Epidermal melanocyte (primary cell): ENCODE data around the gene LRP1B.
A peak's percentile ranks its signal among the peaks of the same experiment; 100 is the strongest.

Experiments used
- DNase-seq: peaks from one replicate; pipeline ENCODE4 v3.0.0; 2011; ENCODE audit warnings: low spot score; ENCODE audit not compliant: insufficient read length

LRP1B gene

DNA sequence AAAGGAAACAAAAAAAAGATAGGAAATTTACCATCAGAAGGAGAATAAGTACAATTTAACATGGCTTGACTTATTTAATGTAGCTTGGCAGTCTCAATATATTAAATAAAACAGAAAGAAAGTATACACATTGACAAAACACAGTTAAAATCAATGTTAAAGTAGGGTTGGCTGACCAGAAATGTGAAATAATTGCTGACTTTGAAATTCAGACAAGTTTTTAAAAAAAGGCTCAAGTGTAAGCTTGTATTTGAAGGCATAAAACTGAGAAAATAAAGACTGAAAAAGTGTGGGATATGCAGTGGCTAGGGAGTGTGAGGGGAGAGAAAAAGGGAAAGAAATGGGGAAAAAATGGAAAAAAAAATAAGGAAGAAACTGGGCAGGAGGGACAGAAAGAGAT, 665.8 kb downstream of the LRP1B start:
- no peak for DNase-seq

DNA sequence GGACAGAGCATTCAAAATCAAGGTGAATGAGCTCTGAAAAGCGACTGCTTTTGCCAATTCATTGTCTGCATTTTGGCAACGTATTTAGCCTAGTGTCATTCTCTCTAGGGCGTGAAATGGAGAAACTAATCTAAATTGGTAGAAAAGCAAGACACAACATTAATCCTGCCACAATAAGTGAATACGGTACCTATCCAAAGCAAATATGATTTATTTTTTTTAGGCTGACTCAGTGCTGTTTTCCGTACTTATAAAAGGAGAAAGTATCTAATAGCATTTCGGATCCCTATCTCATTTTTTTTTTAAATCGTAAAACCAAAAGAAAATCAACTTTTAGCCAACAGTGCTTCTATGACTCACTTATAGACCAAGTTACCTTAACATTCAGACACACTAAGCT, 672.5 kb downstream of the LRP1B start:
- no peak for DNase-seq

DNA sequence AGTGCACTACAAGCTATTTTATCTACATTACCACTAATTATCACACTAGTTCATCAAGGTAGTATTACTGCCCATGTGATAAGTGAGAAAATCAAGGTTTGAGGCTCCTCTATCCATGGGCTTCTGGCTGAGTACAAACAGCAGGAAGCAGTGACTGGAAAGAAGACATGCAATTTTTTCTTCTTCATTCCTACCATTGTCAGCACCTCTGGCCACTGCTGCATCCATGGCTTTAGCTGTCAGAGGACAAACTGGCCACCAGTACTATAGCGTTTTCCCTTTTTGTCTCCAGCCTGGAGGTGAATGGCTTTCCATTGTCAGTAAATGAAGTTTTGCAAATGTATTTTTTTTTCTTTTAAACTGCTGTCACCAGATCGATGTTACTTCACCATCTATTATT, 674.9 kb downstream of the LRP1B start:
- no peak for DNase-seq

DNA sequence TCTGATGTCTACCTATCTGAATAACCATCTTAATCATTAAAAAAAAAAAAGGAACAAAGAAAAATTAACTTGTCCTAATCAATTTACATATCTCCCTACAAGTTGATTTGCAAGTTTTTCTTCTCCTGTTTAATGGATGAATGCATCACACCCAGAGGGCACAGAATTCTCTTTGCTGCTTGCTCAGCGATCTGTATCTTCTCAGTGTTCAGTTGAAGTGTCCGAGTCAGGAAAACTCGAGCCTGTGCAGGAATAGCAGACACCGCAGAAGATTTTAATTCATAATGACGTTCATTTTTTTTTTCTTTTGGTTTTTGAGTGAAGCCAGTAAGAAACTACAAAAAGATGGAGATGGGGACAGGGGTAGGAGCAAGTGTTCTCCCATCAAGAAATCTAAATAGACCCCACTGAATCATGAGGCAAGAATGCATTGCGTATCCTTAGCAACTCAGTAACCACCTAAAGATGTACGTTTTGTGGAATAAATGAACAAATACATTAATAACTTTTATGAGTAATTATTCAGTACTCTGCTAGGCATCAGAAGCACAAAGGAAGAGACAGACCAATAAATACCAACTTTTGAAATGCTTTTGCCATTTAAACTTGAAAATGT, 675.5 kb downstream of the LRP1B start:
- no peak for DNase-seq

DNA sequence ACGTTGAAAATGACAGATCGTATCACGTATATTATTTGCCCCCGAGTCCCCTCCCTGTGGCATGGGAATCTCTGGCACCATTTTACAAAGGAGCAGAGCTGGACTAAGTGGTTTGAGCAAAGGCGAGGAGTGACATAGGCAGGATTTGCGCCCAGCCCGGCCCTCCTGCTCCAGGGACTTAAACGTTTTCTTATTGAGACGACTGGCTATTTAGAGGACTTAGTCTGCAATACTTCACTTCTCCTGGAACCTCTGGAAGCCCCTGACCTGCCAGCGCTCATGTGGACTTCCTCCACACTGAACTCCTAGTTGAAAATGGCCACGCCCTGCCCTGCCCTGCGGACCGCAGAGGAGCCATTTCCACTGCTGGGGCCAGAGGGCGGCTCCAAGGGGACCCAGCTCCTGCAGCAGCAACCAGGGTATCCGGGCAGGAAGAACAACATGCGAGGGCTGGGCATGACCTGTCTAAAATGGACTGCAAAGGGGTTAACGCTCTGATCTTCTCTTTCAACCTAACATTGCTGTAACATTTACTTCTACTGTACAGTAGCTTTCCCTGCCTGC, 690.7 kb downstream of the LRP1B start:
- no peak for DNase-seq

DNA sequence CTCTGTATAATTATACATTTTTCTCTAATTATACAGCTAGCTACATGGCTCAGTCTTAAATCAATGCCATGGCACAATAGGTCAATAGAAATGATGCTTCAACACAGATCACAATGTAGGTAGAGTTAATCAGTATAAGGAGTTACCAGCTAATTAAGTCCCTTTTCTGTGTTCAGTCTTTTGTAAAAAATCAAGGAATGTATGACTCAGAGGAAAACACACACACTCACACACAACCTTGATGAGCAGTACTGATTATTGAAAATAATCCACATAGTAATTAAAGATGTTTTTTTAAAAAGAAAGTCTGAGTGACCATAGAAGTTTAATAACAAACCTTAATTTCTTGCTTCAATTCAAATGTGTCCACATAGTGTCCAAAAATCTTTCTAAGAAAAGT, 691.3 kb downstream of the LRP1B start:
- no peak for DNase-seq

DNA sequence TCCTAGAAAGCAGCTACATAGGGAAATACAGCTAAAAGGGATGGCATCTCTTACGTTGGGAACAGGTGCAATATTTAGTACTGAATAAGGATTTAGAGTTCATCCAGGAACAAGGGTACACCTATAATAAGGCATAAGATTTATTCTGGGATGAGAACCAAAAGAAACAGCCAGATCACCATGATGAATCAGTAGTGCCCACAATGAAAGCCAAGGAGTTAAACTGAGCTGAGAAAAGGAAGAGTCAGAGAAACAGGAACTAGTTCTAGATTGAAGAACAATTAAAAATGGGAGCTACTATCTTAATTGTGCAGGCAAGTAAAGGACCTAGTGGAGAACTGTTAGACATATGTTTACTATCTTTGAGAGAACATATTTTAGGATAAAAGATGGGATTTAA, 692.3 kb downstream of the LRP1B start:
- DNase-seq: no peak

DNA sequence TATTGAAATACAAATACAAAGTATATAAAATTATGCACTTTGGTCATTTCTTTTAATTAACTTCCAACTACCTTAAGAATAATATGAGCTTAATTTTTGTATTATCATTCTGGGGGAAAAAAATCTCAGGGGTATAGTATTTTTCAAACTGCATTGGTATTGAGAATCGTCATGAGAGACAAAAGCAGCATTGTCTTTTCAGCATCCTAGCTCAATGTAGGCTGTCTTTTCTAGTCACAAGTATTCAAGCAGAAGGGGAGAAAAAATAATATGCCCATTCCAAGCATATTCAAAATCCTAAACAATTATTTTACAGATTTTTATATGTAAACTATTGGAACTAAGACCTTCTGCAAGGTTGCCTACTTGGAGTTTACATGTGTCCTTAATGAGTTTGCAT, 693.3 kb downstream of the LRP1B start:
- no peak for DNase-seq

DNA sequence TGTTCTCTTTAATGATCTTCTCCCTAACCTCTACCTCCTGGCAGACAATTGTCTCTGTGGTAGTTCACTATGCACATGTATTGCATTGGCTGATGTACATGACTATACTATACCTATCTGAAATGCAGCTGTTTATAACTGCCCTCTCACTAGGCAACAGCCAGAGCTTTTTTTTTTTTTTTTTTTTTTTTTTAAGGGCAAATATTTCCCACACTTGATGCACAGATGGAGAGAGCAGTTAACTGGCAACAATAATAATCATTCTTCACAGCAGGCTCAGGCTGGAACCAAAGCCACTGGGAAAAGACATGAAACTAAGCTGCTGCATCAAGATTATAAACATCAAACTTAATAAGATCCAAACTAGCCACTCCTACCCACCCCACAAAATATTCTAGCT, 707.7 kb downstream of the LRP1B start:
- DNase-seq: no peak

DNA sequence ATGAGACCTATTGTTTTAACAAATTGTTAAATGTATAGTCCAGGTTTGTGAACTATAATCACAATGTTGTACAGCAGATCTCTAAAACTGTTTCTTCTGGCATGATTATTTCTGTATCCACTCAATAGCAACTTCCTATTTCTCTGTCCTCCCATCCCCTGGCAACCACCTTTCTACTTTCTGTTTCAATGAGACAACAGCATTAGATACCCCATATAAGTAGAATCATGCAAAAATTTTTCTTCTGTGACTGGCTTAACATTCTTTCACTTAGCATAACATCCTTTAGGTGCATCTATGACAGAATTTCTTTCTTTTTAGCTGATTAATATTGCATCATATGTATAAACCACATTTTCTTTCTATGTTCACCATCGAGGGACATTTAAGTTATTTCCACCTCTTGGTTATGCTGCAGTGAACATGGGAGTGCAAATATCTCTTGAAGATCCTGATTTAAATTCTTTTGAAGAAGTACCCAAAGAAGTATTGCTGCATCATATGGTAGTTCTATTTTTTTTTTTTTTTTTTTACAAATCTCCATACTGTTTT, 713.5 kb downstream of the LRP1B start:
- DNase-seq: no peak

DNA sequence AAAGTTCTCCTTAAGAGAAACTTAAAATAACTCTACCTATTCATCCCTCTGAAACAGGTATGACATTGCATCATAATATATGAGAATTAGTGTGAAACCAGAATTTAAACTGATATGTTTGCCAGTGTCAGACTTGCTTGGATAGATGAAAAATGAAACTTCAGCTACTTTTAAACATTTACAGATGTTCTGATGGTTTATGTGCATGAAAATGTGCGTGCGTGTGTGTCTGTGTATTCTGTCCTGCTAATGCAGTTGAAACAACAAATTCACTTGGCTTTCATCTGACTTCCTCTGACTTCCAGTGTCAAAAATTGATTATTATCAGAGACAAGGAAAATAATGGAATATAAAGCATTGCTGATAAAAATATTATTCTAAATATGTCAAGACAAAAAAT, 719.4 kb downstream of the LRP1B start:
- DNase-seq: no peak

DNA sequence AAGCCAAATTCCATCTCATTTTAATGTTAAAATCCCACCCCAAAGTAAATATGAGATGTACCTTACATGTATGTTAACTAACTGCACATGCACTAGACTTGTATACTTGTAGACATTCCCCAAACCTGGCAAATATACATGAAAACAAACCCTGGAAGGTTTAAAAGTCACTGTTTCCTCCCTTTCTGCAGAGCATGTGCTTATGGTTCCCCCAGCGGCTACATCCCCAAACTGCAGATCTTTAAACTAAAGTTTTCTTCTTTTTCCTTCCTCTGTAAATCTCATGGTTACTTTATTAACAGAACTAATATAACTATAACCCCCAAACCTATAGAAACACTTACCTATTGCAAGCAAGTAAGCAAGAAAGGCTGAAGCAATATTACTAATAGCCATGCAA, 731.5 kb downstream of the LRP1B start:
- DNase-seq: no peak

DNA sequence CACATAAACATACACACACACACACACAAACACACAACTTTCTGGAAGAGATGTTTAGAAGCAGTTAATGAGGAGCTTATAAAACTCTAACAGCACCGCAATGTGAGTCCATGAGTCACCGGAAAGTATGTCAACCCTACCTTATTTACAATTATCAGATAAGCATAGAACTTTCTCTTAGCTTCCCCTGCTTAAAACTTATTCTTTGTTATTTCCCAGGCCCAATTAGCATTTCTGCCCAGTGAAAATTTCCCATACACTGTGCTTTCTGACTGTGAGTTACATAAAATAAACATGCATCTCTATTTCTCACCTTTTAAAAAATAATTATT, 737.6 kb downstream of the LRP1B start:
- DNase-seq: no peak

DNA sequence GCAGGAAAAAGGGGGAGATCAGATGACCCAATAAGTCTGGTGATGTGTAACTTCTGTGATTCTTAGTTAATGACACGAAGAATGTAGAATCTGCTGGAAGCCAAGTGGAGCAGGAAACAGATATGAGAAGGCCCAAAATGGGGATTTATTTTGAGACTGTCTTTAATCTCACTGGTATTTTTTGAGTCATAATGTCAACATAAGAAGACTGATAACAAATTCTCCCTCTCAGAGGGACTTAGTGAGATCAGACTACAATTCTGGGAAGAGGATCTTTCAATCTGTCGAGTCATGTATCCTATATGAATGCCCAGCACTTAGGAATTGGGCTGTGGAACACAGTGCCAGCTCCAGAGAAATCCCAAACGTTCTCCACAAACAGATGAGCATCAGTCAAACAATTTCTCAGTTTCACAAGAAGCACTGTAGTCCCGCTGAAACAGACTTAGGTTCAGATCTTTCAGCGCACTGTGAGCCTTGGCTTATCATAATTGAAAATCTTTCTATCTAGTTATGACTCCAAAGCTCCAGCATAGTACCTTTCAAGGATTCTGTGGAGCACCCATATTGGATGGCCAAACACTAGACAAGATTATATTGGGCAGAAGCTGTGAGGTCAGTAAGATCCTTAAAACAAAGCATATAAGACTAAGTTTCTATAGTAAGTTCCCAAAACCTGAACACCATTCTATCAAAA, 738.2 kb downstream of the LRP1B start:
- no peak for DNase-seq

DNA sequence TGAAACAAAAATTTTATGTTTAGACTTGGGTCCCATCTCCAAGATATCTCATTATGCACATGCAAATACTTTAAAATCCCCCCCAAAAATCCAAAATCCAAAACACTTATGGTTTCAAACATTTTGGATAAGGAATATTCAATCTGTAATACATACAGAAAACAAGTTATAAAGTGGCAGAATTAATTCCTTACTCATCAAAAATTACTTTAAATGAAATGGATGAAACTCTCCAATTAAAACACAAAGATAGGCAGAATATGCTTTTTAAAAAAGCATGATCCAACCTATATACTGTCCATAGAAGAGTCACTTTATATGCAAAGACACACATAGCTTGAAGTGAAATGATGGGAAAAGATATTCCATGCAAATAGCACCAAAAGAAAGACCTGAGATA, 744.6 kb downstream of the LRP1B start:
- DNase-seq: no peak

DNA sequence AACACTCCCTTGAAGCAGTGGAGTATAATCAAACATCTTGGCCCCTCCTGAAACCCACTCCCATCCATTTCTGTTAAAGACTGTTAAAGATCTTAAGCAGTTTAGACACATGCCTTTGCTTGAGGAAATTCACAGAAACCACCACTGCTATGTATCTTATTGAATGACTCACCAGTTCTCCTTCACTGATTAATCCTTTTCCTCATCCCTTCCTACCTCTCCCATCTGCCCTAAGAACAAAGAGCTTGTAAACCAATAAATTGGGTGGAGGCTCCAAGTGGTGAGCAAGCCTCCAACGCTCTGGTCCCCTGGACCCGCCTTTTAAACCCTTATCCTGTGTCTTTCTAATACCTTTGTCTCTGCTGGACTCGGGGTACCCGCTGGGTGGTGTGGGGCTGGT, 746.1 kb downstream of the LRP1B start:
- no peak for DNase-seq

DNA sequence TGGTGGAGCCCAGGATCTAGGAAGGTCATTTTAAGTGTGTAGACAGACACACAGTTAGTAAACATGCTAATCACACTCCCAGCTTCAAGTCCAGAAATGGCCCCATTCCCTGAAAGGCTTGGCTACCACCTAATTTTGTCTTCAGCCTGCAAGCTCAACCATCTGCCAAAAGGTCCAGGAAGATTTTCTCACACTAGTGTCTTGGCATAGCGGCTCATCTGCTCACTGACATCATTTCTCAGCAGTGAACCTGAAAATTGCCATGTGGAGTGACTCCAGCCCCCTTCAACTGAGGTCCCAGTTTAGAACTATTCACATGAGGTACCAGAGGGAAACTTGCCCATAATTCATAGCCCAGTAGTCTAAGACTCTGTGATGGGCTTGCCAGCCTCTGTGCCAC, 748.9 kb downstream of the LRP1B start:
- DNase-seq: no peak

DNA sequence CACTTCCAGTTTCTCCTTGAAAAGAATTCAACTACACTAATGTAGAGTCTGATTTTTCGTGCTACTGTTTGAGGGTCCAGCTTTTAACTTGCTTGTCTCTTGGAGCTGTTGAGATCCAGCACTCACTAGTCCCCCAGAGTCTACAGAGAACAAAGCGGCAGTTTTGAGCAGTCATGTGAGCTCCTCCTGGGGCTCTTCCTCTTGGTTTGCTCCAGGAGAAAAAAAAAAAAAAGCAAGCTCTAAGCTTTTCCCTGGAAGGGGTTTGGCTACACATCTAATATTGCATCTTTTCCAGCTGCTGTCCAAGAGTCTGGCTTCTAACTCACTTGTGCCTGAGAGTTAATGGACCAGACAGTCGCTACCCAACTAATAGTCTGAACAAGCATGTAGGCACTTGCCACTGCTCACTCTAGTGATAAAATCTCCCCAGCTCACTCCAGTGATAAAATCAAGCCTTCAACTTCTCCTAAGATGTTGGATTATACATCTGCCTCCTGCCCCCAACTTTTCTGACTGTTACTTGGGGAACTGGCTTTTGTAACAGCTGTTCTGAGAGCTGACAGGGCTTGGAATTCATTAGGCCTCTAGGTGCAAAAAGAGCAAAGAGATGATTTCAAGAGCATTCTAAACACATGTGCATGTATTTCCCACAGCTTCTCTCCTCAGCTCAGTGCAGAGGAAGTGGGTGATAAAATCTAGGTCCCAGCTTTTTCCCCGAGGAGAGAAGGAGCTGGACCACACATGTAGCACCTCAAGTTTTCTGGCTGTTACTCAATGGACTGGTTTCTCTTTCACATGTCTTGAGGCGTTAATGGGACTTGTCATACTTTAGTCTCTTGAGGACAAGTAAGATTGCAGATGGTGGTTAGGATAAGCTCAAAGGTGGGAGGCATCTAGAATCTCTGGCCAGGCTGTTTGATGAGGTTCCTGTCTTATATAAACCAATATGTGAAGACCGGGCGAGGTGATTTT, 750.5 kb downstream of the LRP1B start:
- DNase-seq: no peak

DNA sequence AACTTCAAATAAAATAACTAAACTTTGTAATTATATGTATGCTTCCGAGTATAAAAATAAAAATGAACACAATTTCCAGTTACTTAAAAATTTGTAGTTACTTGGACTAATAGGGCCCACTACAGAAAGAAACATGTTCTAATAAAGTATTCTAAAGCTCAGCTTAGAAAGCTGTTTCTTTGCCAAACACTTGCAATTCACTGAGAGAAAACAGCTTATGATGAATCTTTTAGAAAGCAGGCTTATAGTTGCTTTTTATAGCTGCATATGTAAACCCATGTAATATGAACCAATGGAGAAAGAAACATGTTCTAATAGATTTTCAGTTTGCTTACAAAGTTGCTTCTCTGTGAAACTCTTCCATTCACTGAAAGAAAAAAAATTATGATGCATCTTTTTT, 766.0 kb downstream of the LRP1B start:
- DNase-seq: no peak

DNA sequence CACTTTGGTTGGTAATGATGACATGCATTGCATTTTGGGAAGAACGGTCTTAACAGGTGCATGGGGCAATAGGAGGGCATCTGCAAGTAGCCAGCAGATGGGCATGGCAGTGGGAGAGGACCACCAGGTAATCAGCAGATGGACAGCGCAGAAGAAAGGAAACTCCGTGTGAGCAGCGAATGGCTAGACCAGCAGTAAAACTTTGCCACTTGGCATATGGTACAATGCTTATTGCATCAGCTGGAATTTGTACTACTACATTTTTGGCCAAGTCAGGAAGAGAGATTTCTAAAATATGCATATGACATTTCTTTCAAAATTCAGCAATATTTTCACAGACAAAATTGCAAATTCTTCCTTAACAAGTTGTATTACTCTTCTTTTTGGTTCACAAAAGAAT, 768.5 kb downstream of the LRP1B start:
- DNase-seq: no peak

DNA sequence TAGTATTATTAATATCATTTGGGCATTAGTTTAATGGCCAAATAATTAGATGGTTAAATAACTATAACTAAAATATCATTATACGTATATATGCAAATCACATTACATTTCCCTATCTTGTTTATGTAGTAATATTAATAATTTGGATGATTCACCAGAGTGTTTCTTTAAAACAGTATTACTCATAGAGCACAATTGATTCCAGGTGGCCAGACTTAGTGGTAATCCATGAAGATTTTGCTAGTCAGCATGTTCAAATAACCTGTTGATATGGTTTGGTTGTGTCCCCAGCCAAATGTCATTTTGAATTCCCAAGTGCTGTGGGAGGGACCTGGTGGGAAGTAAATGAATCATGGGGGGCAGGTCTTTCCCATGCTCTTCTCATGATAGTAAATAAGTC, 782.3 kb downstream of the LRP1B start:
- no peak for DNase-seq

DNA sequence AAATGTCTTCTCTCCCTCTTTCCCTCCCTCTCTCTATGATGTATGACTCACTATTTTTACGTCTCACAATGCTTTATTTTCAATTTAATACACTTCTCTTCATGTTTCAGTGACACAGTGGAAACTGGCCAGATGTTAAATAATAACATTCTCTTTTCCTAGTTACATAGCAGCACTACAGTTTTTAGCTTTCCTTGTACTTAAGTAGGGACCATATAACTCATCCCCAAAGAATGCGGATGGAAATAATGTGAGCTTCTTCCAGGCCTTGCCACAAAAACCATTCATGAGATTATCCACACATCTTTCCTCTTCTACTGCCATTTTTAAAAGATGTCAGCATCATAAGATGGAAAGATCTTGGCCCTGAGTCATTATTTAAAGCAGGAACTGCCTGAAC, 789.4 kb downstream of the LRP1B start:
- DNase-seq: peak; percentile 19
